ENCODE results near the gene RAD51B. TPM values are rescaled to one million over a fixed set of nuclear protein-coding genes. Genes with fewer than 3 reads are reported as not detected.

The RAD51B gene
- total RNA-seq, 1 donor from 2014 or later = 3.2 TPM

DNA sequence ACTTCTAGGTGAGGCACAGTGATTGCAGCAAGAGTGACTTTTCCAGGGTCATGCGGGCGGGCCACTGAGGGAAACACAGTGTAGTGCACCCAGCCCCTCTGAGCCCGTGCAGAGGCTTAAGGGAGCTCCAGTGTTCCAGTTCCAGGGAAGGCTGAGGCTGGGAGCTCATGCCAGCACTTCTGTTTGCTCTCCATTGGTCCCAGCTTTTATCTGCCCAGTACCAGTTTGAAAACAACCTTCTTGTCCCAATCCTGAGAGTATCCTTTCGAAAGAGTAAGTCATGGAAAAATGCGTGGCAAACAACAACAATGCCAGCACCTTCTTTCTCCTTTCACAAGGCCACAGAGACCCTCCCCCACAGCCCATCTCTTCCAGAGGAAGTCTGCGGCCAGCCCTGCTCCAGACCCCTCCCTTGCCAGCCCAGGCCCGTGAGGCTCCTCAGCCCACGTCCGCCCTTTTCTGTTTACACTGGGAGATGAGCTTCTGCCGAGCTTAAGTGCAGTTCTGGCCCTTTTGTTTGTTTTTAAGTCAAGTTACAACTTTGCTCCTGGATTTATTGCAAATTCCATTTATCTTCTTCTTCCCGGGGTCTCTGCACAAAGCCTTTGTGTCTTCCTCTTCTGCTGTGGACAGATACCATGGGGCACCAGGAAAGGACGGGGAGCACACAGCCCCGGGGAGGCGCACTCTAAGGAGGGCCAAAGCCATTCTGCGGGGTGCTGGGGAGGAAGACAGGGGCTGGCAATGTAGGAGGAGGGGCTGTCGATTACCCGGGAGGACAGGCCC, 787.7 kb downstream of the RAD51B start:
- ATAC-seq (peak; percentile 41), DNase-seq (peak; percentile 49)
- intact Hi-C loops (cut with micrococcal nuclease) = no loop called here

- peak; percentile 68 for DNase-seq
- intact Hi-C loops (cut with micrococcal nuclease) = no loop called here
- ATAC-seq = peak; percentile 55
These were observed 788.4 kb downstream of the RAD51B start for GRCh38 chr14:68607867-68608573.

DNA sequence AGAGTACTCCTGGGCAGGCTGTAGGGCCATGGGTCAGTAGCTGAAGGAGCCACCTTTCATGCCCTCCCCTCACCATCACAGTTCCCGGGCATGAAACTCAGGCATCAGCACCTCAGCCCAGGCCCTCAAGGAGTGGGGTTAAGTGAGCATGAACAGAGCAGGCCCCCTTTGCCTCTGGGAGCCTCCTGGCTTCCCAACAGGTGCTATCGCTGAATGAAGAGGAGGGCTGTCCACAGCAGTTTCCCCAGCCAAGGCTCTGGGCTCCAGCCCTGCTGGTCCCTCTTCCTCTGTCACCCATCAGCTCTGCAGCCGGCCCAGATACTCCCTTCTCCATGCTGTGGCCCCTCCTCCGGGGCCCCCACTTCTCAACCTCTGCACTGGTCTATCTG, 789.0 kb downstream of the RAD51B start:
- DNase-seq (no peak), ATAC-seq (no peak)
- intact Hi-C loops (cut with micrococcal nuclease) = no loop called here

GRCh38 chr14:68609012-68609411, 789.4 kb downstream of the RAD51B start:
- no peak for DNase-seq
- no peak for ATAC-seq
- intact Hi-C loops (cut with micrococcal nuclease) = no loop called here

- ATAC-seq (no peak), DNase-seq (no peak)
- intact Hi-C loops (cut with micrococcal nuclease) = no loop called here
These were observed 790.7 kb downstream of the RAD51B start for GRCh38 chr14:68610251-68610793.

- no peak for DNase-seq
- intact Hi-C loops (cut with micrococcal nuclease) = no loop called here
- ATAC-seq = peak; percentile 4
These were observed 792.0 kb downstream of the RAD51B start for GRCh38 chr14:68611599-68611998.

GRCh38 chr14:68612049-68612448, 792.5 kb downstream of the RAD51B start:
- intact Hi-C loops (cut with micrococcal nuclease) = no loop called here
- ATAC-seq (peak; percentile 85), DNase-seq (peak; percentile 46)

DNA sequence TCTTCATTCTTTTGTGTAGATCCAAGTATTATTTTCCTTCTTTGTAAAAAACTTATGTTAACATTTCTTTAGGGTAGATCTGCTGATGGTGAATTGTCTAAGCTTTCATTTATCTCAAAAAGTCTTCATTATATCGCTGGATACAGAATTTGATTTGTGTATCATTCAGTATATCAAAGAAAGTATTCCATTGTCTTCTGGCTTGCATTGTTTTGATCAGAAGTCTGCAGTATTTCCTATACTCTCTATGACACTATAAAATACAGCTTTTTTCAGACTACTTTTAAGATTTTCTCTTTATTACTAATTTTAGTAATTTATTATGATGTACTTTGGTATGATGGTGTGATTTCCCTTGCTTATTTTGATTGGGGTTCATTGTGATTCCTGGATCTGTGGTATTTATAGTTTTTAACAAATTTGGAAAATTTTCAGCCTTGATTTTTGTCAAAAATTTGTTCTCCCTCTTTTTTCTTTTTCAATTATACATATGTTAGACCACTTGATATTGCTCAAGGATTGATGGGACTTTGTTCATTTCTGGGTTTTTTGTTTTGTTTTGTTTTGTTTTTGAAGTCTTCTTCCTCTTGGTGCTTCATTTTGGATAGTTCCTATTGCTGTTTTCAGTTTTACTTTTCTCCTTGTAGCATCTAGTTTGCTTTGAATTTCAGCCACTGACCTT, 796.8 kb downstream of the RAD51B start:
- ATAC-seq = no peak
- no peak for DNase-seq
- intact Hi-C loops (cut with micrococcal nuclease) = no loop called here

- peak; percentile 58 for DNase-seq
- peak; percentile 96 for ATAC-seq
- intact Hi-C loops (cut with micrococcal nuclease) = no loop called here
These were observed 800.4 kb downstream of the RAD51B start for GRCh38 chr14:68619790-68620574.

- ATAC-seq = peak; percentile 56
- DNase-seq = peak; percentile 69
- intact Hi-C loops (cut with micrococcal nuclease) = no loop called here
These were observed 802.1 kb downstream of the RAD51B start for GRCh38 chr14:68621400-68622365.

DNA sequence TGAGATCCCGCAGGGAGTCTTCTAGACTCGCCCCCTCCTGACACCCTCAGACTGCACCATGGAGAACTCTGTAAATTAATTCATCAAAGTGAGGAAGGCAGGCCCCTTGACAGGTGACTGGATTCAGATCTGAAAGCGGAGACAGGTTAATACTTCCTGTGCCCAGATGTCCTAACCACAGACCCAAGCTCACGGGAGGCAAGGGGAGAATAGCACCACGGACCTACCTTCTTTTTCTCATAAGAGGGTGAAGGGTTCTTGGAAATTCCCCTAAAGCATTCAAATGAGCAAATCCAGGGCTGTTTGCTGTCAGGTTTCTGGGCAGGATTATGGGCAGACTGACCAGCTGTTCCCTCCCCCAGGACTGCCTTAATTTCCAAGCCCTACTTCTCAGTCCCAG, 803.3 kb downstream of the RAD51B start:
- DNase-seq = no peak
- no peak for ATAC-seq
- intact Hi-C loops (cut with micrococcal nuclease) = no loop called here

DNA sequence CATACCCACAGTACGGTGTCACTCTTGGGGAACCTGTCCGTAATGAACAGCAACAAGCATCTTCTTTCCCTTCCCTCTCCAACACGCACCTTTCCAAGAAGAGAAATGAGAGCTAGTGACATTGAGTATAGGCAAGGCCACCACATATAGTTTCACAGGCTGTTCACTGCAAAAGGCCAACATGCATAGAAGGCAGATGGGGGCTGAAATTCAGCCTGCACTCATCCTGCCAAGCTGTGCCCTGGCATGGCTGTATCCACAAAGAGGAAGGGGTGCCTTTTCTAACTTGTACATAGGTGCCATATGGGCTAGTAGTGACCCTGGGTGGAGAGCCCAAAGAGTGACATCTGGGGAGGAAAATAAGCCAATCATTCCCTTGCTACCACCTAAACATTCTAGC, 803.7 kb downstream of the RAD51B start:
- DNase-seq = no peak
- intact Hi-C loops (cut with micrococcal nuclease) = no loop called here
- ATAC-seq = no peak

- intact Hi-C loops (cut with micrococcal nuclease) = no loop called here
- DNase-seq (no peak), ATAC-seq (no peak)
These were observed 804.2 kb downstream of the RAD51B start for GRCh38 chr14:68623826-68624225.

DNA sequence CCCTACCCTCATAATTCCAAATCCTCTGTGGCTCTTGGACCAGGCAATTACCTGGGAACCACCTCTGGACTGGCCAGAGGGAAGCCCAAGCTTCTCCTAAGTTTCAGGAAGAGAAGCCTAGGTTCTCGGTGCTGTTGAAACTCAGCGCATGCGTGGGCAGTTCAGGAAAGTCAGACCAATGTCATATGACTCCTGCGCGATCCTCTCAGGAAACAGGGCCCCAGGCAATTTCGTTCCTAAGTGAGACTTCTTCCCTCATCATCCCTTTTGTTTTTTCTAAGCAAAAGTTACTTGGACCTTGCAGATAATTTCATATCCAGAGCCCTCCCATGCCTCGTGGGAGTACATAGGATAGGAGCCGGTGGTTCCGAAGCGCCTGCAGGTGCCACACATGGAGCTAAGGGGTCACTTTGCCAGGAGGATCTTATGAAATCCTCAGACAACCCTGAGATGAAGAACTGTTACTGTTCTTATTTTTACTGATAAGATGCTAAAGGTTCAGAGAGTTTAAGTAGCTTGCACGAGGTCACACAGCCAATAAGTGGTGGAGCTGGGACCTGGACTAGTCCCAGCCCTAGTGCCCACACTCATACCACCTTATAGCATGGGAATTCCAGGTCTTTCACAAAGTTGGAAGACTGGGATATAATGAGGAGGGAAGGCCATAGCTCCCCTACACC, 805.1 kb downstream of the RAD51B start:
- intact Hi-C loops (cut with micrococcal nuclease) = no loop called here
- DNase-seq (no peak), ATAC-seq (no peak)

- intact Hi-C loops (cut with micrococcal nuclease) = no loop called here
- ATAC-seq (no peak), DNase-seq (no peak)
These were observed 805.9 kb downstream of the RAD51B start for GRCh38 chr14:68625366-68626090.

GRCh38 chr14:68626386-68626785, 806.8 kb downstream of the RAD51B start:
- intact Hi-C loops (cut with micrococcal nuclease) = no loop called here
- DNase-seq = peak; percentile 67
- ATAC-seq = peak; percentile 82

Data from left ventricle myocardium superior (tissue), 1 donor.